Spinal cord (tissue), 10 donors: ENCODE data around the gene ALPG. TPM values are rescaled to one million over a fixed set of nuclear protein-coding genes. Genes with fewer than 3 reads are reported as not detected.
A peak's percentile ranks its signal among the peaks of the same experiment; 100 is the strongest.
"Not testable (repeated sequence)": the region's sequence is repeated elsewhere in the genome, so short reads cannot be mapped to it uniquely, and the experiment has no call there.

Experiments
- DNase-seq, 6 donors: peaks; one replicate each; pipeline versions ENCODE4 v3.0.0 to v3.0.0-alpha.2; 2013 to 2015; ENCODE audit warnings: low spot score in 6 of 6, low read depth in 4 of 6
- H3K27ac ChIP-seq: one replicate; pipeline ENCODE4 v1.5.1; 2013; ENCODE audit warnings: low read depth, low read length, control low read depth
- H3K27me3 ChIP-seq: one replicate; pipeline ENCODE4 v1.6.1; 2013; ENCODE audit warnings: low read length; ENCODE audit not compliant: control insufficient read depth, insufficient read depth
- H3K36me3 ChIP-seq: one replicate; pipeline ENCODE4 v1.6.1; 2013; ENCODE audit warnings: low read length; ENCODE audit not compliant: control insufficient read depth, insufficient read depth
- H3K4me1 ChIP-seq: one replicate; pipeline ENCODE4 v1.6.1; 2013; ENCODE audit warnings: low read length; ENCODE audit not compliant: control insufficient read depth, insufficient read depth
- H3K4me3 ChIP-seq: one replicate; pipeline ENCODE4 v1.5.1; 2013; ENCODE audit warnings: low read depth, low read length, control low read depth
- H3K9me3 ChIP-seq: one replicate; pipeline ENCODE4 v1.6.1; 2013; ENCODE audit warnings: low read length; ENCODE audit not compliant: control insufficient read depth, insufficient read depth
- WGBS: methylation state at CpG from one replicate; pipeline ENCODE4 v1.1.5; 2013; ENCODE audit warnings: missing lambda C conversion rate; ENCODE audit not compliant: insufficient coverage; 5-methylcytosine and 5-hydroxymethylcytosine counted together
- polyA plus RNA-seq, 2 donors: library from polyadenylated mRNA; unstranded; fragments of 120-200 nt; gene quantifications; one replicate each; pipeline ENCODE4 v1.2.1, GENCODE V29; 2013; ENCODE audit not compliant: insufficient read length in 2 of 2
- total RNA-seq, 2 donors: library from RNA; depleted of rRNA in 1 of 2; stranded (reverse); fragments of 120-200 nt in 1 of 2; fragments of >200 nt in 1 of 2; gene quantifications; one replicate each; pipeline versions ENCODE4 v1.2.3 to v1.2.4, GENCODE V29; 2013 to 2014
- donor health status: healthy.

ALPG gene
- total and polyA plus RNA-seq, 4 donors, result 0.09 to 0.13 TPM; not detected in 2

DNA sequence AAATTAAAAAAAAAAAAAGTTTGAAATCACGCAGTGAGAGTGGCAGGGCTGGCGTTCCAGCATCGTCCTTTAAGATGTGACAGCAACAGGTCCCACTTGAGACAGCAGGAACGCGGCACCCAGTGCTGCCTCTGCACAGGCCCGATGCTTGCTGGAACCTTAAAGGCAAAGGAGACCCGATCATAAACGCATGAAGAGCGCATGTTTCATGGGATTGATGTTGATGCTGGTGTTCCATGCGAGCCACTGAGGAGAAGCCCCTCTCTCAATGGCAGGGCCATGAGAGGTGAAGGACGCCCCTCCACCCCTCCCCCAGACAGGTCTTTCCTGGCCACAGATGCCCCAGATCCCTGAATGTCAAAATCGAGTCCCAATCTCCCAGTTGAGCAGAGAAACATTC, 31.4 kb downstream of the ALPG start:
- H3K27me3 ChIP-seq, result no peaks in the 10 kb centered on the region

DNA sequence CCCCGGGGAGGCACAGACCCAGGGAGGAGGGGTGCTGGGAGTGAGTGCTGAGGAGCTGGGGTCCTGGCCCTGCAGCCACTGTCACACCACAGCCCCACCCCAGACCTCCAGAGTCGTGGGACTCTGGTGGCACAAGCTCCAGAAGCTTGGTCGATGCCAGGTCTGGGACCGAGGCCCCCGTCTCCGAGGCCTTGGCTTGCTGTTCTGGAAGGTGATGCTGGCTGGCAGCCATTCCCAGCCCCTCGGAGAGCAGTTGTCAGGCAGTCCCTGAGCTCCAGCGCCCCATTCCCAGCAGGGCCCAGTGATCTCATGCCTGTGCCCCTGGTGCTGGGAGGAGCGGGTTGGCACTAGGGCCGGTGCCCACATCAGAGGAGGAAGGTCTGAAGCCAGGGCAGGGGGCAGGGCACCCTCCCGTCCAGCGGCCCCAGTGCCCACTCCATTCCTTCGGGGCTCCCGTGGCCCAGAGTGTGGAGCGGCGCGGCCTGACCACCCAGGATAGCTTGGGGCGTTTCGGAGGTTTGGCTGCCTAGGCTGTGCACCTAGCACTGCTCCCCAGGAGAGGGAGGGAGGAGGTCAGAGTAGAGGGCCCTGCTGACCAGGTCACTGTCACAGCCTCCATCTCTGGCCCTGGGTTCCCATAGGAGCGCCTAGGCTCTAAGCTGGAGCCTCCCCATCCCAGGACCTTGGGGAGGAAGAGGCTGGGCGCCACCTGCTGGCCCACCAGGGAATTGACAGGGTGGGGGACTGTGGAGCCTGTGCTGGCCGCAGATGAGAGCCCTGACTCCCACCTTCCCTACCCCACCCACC, 32.5 kb downstream of the ALPG start:
- Histone ChIP-seq H3K4me1 (peaks cover 11% of the 10 kb centered on the region), H3K4me3 (no peak overlapping the region), H3K27ac (no peak overlapping the region), H3K27me3 (no peaks in the 10 kb centered on the region), H3K9me3 (no peaks in the 10 kb centered on the region), H3K36me3 (no peaks in the 10 kb centered on the region)
- DNase-seq, result peak in 1 of 6 donors; percentile 47
- WGBS, result 80% methylated on average over 17 of the region's 22 CpGs

More for the DNA sequence above, 31.4 kb downstream of the ALPG start:
- Histone ChIP-seq H3K36me3 (no peaks in the 10 kb centered on the region), H3K4me3 (no peak overlapping the region), H3K9me3 (no peaks in the 10 kb centered on the region), H3K4me1 (peaks cover 14% of the 10 kb centered on the region), H3K27ac (no peak overlapping the region)
- DNase-seq, result no peak
- 89% methylated on average over 12 of the region's 12 CpGs for WGBS

DNA sequence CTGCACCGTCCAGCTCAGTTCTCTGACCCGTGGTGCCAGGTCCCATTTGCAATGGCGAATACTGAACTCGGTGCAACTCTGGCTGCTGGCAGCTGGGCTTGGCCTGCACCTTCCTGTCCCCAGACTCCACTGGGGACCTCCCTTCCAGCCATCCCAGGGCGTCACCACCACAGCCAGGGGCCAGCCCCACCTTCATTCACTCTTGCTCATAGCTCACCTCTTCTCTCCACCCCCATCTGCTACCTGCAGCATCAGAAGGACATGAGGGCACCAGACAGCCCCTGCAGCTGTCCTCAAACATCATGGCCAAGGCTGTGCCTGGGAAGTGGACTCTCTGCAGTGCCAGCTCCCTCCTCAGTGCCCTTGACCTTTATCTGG, 33.1 kb downstream of the ALPG start:
- no peaks in the 10 kb centered on the region for H3K36me3 ChIP-seq
- WGBS, result 34% methylated on average over 4 of the region's 5 CpGs
- DNase-seq, result no peak
- peaks cover 9% of the 10 kb centered on the region for H3K4me1 ChIP-seq
- H3K4me3 ChIP-seq, result no peak overlapping the region
- no peak overlapping the region for H3K27ac ChIP-seq
- H3K9me3 ChIP-seq, result no peaks in the 10 kb centered on the region
- no peaks in the 10 kb centered on the region for H3K27me3 ChIP-seq

DNA sequence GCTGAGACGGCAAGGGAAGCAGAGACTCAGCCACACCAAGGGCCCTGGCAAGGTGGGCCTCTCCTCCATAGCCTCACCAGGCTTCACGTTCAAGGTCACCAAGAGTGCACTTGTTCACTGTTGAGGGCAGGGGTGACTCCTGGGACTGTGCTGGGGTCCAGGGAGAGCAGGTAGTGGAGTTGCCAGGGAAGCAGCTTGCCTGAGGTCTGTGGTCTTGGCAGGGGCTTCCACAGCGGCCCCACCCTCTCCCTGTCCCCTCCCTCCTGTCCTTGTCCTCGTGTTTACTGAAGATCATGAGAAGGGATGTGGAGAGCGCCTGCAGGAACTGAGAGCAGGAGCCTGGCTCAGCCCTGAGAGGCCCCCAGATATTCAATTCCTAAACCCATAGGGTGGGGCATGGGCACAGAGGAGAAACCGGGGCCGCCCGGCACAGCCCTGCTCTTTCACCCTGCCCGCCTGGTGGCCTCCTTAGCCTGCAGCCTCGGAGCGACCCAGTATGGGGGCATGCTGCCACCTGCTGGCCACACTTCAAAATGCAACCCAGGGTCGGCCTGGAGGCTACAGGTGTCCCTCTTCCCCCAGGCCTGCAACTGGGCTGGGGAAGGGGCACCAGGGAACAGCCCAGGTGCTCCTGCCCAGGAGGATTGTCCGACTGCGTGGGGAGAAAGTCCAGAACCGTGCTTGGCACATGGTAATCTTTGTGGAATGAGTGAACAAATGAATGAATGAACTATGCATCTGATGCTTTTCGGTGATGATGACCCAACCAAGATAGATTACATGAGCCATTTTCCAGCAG, 33.8 kb downstream of the ALPG start:
- not testable (repeated sequence) for H3K4me3 ChIP-seq, H3K27me3 ChIP-seq, H3K4me1 ChIP-seq, H3K27ac ChIP-seq, H3K9me3 ChIP-seq, H3K36me3 ChIP-seq
- 14% methylated on average over 12 of the region's 16 CpGs for WGBS
- DNase-seq, result peak; percentile 40 to 93 (median 52)

DNA sequence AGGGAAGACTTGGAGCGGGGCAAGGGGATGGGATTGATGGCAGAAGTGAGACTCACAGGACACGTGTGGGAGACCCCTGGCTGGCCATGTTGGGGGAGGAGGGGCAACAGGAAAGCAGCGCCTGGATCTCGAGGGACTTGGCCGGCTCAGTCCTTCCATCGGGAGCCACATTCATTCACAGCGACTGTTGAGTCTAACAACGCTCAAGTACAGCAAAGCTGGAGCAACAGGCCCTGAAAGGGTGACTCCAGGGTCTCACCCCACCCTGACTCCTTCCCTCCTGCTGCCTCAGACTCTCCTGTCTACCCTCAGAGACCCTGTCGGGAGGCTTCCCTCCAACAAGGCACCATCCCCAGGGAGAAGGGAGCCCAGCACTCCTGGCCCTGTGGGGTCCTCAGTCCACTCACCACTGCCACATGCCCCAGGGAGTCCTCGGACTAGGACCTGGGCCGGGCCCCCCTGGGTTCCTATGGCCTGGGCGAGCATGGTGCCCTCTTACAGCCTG, 34.6 kb downstream of the ALPG start:
- peaks cover 9% of the 10 kb centered on the region for H3K4me1 ChIP-seq
- H3K27ac ChIP-seq, result no peak overlapping the region
- no peaks in the 10 kb centered on the region for H3K27me3 ChIP-seq
- 76% methylated on average over 12 of the region's 12 CpGs for WGBS
- no peak for DNase-seq
- no peaks in the 10 kb centered on the region for H3K36me3 ChIP-seq
- H3K4me3 ChIP-seq, result no peak overlapping the region
- no peaks in the 10 kb centered on the region for H3K9me3 ChIP-seq

DNA sequence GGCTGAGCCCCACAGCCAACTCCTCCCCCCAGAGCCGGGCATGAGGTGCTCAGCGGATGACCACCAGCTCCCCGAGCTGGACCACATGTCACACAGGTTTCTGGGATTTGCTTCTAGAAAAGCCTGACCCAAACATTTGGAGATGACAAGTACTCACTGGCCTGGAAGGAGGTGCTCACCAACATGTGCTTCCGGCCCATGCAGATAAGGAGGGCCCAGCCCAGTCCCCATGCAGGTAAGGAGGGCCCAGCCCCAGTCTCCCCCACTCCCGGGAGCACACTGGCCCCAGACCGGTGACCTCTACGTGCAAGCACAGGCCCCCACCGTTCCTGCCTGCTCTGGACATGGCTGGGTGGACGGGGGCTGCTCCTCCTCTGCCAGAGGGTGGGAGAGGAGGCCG, 35.3 kb downstream of the ALPG start:
- H3K27me3 ChIP-seq, DNase-seq, H3K27ac ChIP-seq, H3K4me3 ChIP-seq, H3K9me3 ChIP-seq, H3K36me3 ChIP-seq: not testable (repeated sequence)
- 88% methylated on average over 4 of the region's 10 CpGs for WGBS
- H3K4me1 ChIP-seq, result peaks cover 16% of the 10 kb centered on the region

DNA sequence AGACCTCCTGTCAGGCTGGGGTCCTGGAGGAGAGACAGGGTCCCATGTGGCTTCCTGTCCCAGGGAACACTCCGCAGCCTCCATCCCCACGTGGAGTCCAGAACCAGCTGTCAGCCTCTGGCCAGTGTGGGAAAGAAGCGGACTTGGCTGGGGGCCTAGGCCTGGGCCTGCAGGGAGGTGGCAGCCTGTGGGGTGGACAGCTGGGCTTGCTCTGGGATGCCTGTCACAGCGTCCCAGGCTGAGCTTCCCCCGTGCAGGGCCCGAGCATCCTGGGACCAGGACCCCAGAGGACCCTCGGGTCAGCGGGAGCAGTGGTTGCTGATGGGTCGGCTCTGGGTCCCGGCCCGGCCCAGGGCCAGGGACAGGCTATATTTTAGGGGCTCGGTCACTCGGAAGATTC, 35.8 kb downstream of the ALPG start:
- H3K36me3 ChIP-seq, H3K9me3 ChIP-seq, H3K27ac ChIP-seq, H3K4me3 ChIP-seq, H3K27me3 ChIP-seq, DNase-seq: not testable (repeated sequence)
- H3K4me1 ChIP-seq, result peaks cover 21% of the 10 kb centered on the region
- 80% methylated on average over 11 of the region's 13 CpGs for WGBS

DNA sequence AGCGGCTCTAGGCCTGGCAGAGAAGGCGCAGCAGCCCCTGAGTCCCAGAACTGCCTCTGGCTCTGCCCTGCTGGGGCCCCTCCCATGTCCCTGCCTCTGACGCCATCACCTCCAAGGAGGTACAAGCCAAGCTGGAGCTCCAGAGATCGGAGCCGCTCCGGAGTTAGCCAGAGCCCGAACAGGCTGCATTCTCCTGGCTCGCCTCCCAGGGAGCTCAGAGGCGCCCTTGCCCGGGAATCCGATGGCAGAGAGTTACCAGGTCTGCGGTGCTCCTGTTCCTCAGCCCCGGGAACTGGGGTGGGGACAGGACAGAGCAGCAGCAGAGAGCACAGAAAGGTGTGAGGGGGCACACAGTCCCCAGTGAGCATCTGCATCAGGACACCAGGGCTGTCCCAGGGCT, 36.4 kb downstream of the ALPG start:
- H3K27ac ChIP-seq, H3K27me3 ChIP-seq, H3K9me3 ChIP-seq, DNase-seq, H3K4me3 ChIP-seq, H3K36me3 ChIP-seq: not testable (repeated sequence)
- H3K4me1 ChIP-seq, result peaks cover 27% of the 10 kb centered on the region
- 65% methylated on average over 7 of the region's 13 CpGs for WGBS

DNA sequence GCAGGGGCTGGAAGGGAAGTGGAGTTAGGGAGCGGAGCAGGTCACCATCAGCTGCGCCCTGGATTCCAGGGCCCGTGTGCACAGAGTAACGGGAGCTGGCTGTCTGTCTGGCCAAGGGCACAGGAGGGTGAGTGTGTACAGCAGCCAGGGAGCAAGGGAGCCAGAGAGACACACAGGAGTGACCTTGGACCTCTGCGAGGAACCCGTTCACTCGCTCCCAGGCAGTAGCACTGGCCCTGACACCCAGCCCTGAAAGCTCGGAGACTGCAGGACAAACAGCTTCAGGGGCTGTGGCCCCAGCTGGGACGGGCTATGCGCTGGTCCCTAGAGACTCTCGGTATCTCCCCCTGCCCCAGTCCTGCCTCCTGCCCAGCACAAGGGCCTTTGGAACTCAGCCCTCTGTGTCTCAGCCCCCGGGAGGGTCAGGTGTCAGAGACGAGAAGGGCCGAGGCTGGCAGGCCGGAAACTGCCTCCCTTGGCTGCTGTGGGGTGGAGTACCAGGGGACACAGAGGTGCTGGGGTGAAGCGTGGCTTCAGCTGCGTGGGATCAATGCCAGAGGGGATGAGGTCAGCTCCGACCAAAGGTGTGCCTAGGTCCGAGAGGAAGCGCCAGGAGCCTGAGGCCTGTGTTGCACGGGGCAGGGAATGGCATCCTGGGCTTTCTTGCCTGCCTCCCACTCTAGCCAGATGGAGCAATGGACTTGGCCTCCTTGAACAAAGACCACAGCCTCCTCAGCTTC, 37.2 kb downstream of the ALPG start:
- not testable (repeated sequence) for H3K27ac ChIP-seq
- WGBS, result 68% methylated on average over 9 of the region's 21 CpGs
- H3K4me1 ChIP-seq, result peaks cover 31% of the 10 kb centered on the region

More for the DNA sequence above, 37.2 kb downstream of the ALPG start:
- DNase-seq, H3K9me3 ChIP-seq, H3K36me3 ChIP-seq, H3K4me3 ChIP-seq, H3K27me3 ChIP-seq: not testable (repeated sequence)
